Activated T-cell treated with anti-CD3 and anti-CD28 coated beads, Interleukin-2, amount 50 U/mL, for 4 hours (primary cell): Measurements from ENCODE around the gene ACP4. TPM values are rescaled to one million over a fixed set of nuclear protein-coding genes. Genes with fewer than 3 reads are reported as not detected.
A peak's percentile ranks its signal among the peaks of the same experiment; 100 is the strongest.
"Not testable (repeated sequence)": the region's sequence is repeated elsewhere in the genome, so short reads cannot be mapped to it uniquely, and the experiment has no call there.

Source experiments
- ATAC-seq, 2 donors: fragments of 200-7000 bp; cut with Tn5 transposase; one replicate each; pipeline ENCODE4 v1.10.0; 2021
- DNase-seq: peaks from one replicate; pipeline ENCODE4 v3.0.0-alpha.2; 2020
- H3K27me3 Mint-ChIP-seq: one replicate; pipeline ENCODE4 v1.8.0; 2021; ENCODE audit warnings: low read depth, mixed read lengths
- H3K36me3 Mint-ChIP-seq: one replicate; pipeline ENCODE4 v1.8.0; 2022; ENCODE audit warnings: mixed read lengths; ENCODE audit not compliant: insufficient read depth
- H3K4me1 Mint-ChIP-seq: one replicate; pipeline ENCODE4 v1.8.0; 2021; ENCODE audit warnings: low read depth, mixed read lengths
- H3K4me3 Mint-ChIP-seq: one replicate; pipeline ENCODE4 v1.8.0; 2021; ENCODE audit warnings: mild to moderate bottlenecking, moderate library complexity, mixed read lengths
- H3K9me3 Mint-ChIP-seq: one replicate; pipeline ENCODE4 v1.8.0; 2021; ENCODE audit warnings: mixed read lengths
- total RNA-seq, 3 donors: library from RNA; stranded (reverse); gene quantifications; one replicate each; pipeline ENCODE4 v1.2.1, GENCODE V29; 2021

ACP4 gene
- total RNA-seq, 3 donors from 2014 or later, result not detected

DNA sequence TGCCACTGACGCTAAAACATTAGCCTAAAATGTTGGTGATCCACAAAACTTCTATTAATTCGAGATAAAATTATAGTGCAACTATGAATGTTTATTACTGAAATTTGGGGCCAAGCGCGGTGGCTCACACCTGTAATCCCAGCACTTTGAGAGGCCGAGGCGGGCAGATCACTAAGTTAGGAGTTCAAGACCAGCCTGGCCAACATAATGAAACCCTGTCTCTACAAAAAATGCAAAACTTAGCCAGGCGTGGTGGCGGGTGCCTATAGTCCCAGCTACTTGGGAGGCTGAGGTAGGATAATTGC is 6.4 kb upstream of the ACP4 start:
- ATAC-seq, DNase-seq, H3K36me3 Mint-ChIP-seq, H3K4me3 Mint-ChIP-seq, H3K4me1 Mint-ChIP-seq, H3K9me3 Mint-ChIP-seq: not testable (repeated sequence)
- H3K27me3 Mint-ChIP-seq, result peaks cover 40% of the 10 kb centered on the region

- ATAC-seq (no peak), DNase-seq (no peak)
- peaks cover 31% of the 10 kb centered on the region for H3K27me3 Mint-ChIP-seq
- H3K4me3 Mint-ChIP-seq, result no peak overlapping the region
- no peaks in the 10 kb centered on the region for H3K36me3 Mint-ChIP-seq
- H3K9me3 Mint-ChIP-seq, result no peaks in the 10 kb centered on the region
- H3K4me1 Mint-ChIP-seq, result peaks cover 6% of the 10 kb centered on the region
These were observed 5.5 kb upstream of the ACP4 start for GRCh38 chr19:50784710-50785109.

GRCh38 chr19:50785329-50785728 is 4.9 kb upstream of the ACP4 start:
- peaks cover 25% of the 10 kb centered on the region for H3K27me3 Mint-ChIP-seq
- H3K9me3 Mint-ChIP-seq, result no peaks in the 10 kb centered on the region
- no peak overlapping the region for H3K4me3 Mint-ChIP-seq
- H3K4me1 Mint-ChIP-seq, result peaks cover 6% of the 10 kb centered on the region
- DNase-seq (no peak), ATAC-seq (no peak)
- H3K36me3 Mint-ChIP-seq, result no peaks in the 10 kb centered on the region

- Mint-ChIP-seq H3K4me1 (peaks cover 2% of the 10 kb centered on the region), H3K27me3 (no peaks in the 10 kb centered on the region), H3K36me3 (peaks cover 2% of the 10 kb centered on the region), H3K4me3 (no peak overlapping the region), H3K9me3 (no peaks in the 10 kb centered on the region)
- ATAC-seq (no peak), DNase-seq (no peak)
These were observed 780 bp downstream of the ACP4 start for GRCh38 chr19:50790922-50791467.

- Mint-ChIP-seq H3K27me3 (no peaks in the 10 kb centered on the region), H3K4me3 (no peak overlapping the region), H3K9me3 (no peaks in the 10 kb centered on the region), H3K4me1 (peaks cover 2% of the 10 kb centered on the region), H3K36me3 (peaks cover 2% of the 10 kb centered on the region)
- no peak for ATAC-seq
- no peak for DNase-seq
These were observed 1.5 kb downstream of the ACP4 start for GRCh38 chr19:50791594-50792271.

GRCh38 chr19:50792272-50793250 is 2.3 kb downstream of the ACP4 start:
- DNase-seq (no peak), ATAC-seq (no peak)
- H3K36me3 Mint-ChIP-seq, result peaks cover 2% of the 10 kb centered on the region
- H3K9me3 Mint-ChIP-seq, result no peaks in the 10 kb centered on the region
- H3K4me3 Mint-ChIP-seq, result no peak overlapping the region
- H3K27me3 Mint-ChIP-seq, result no peaks in the 10 kb centered on the region
- peaks cover 2% of the 10 kb centered on the region for H3K4me1 Mint-ChIP-seq

DNA sequence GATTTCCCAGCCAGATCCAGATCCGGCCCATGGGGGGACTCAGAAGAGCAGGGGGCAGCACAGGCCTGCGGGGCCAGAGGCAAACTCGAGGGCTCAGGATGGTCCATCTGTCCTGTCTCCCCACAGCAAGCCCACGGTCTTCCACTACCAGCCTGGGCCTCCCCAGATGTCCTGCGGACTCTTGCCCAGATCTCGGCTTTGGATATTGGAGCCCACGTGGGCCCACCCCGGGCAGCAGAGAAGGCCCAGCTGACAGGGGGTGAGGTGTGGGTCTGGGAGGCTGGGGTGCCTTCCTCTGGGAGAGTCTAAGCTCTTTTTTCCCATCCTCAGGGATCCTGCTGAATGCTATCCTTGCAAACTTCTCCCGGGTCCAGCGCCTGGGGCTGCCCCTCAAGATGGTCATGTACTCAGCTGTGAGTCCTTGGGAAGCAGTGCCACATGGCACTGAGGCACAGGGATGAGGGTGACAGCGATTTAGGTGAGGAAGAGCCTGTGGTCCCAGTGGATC is 3.4 kb downstream of the ACP4 start:
- Mint-ChIP-seq H3K27me3 (no peaks in the 10 kb centered on the region), H3K4me1 (peaks cover 2% of the 10 kb centered on the region), H3K9me3 (no peaks in the 10 kb centered on the region), H3K36me3 (peaks cover 7% of the 10 kb centered on the region), H3K4me3 (no peak overlapping the region)
- ATAC-seq (no peak), DNase-seq (no peak)

GRCh38 chr19:50794074-50794875 is 4.1 kb downstream of the ACP4 start:
- ATAC-seq (peak; percentile 3 to 8), DNase-seq (no peak)
- H3K4me1 Mint-ChIP-seq, result peaks cover 2% of the 10 kb centered on the region
- no peaks in the 10 kb centered on the region for H3K27me3 Mint-ChIP-seq
- no peak overlapping the region for H3K4me3 Mint-ChIP-seq
- H3K36me3 Mint-ChIP-seq, result peaks cover 7% of the 10 kb centered on the region
- H3K9me3 Mint-ChIP-seq, result no peaks in the 10 kb centered on the region

GRCh38 chr19:50794876-50795663 is 4.9 kb downstream of the ACP4 start:
- Mint-ChIP-seq H3K9me3 (no peaks in the 10 kb centered on the region), H3K4me1 (peaks cover 2% of the 10 kb centered on the region), H3K4me3 (no peak overlapping the region), H3K27me3 (no peaks in the 10 kb centered on the region), H3K36me3 (peaks cover 8% of the 10 kb centered on the region)
- DNase-seq, result no peak
- ATAC-seq, result peak; percentile 19 to 21

DNA sequence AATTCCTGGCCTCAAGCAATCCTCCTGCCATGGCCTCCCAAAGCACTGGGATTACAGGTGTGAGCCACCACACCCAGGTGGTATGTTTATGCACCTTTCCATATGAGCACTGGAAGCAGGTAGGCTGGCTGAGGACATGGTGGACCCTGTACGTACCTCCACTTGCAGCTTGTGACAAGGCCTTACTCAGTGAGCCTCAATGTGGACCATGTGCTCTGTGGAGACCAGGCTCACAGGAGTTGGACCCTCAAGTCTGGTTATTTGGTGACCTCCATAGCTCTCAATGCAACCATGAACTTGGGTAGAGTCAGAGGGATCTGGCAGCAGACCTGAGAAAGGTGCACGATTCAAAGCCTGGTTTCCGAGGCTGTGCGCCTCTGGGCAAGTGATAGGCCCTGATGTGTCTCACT is 5.5 kb downstream of the ACP4 start:
- Mint-ChIP-seq H3K36me3 (peaks cover 11% of the 10 kb centered on the region), H3K9me3 (no peaks in the 10 kb centered on the region), H3K4me3 (no peak overlapping the region), H3K27me3 (no peaks in the 10 kb centered on the region), H3K4me1 (peaks cover 3% of the 10 kb centered on the region)
- DNase-seq, result no peak
- ATAC-seq, result no peak

DNA sequence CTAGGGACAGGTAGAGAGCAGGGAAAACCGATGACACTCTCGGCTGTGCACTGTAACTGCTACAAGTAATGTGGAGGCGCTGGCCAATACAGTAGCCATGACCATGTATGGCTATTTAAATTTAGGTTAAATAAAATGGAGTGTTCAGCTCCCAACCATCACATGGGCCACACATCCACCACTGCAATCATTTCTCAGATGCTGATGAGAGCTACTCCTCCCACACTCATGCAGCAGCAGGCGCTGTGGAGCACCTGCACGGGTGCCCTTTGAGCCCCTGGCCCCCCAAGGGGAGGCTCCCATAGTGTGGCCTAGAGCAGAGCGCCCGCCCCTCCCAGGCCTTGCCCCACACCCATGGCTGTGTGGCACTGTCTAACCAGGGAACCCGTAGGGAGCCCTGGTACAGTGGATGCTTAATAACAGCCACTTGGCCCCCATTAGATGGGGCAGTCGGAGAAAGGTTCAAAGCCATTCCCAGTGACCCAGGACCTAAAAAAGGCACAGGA is 6.0 kb downstream of the ACP4 start:
- Mint-ChIP-seq H3K36me3 (peaks cover 15% of the 10 kb centered on the region), H3K4me3 (no peak overlapping the region), H3K4me1 (peaks cover 8% of the 10 kb centered on the region), H3K9me3 (no peaks in the 10 kb centered on the region), H3K27me3 (no peaks in the 10 kb centered on the region)
- DNase-seq (no peak), ATAC-seq (peak; percentile 8)

GRCh38 chr19:50796634-50797428 is 6.6 kb downstream of the ACP4 start:
- Mint-ChIP-seq H3K36me3 (peaks cover 18% of the 10 kb centered on the region), H3K9me3 (no peaks in the 10 kb centered on the region), H3K4me1 (peaks cover 8% of the 10 kb centered on the region), H3K4me3 (no peak overlapping the region), H3K27me3 (no peaks in the 10 kb centered on the region)
- ATAC-seq (no peak), DNase-seq (no peak)

DNA sequence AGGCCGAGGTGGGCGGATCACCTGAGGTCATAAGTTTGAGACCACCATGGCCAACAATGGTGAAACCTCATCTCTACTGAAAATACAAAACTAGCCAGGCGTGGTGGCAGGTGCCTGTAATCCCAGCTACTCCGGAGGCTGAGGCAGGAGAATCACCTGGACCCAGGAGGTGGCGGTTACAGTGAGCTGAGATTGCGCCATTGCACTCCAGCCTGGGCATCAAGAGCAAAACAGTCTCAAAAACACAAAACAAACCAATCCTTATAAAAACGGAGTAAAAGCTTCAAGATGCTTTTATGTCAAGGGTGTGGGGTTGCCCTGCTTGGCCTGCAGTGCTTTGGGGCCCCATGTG is 7.2 kb downstream of the ACP4 start:
- DNase-seq (no peak), ATAC-seq (no peak)
- Mint-ChIP-seq H3K36me3 (peaks cover 23% of the 10 kb centered on the region), H3K4me3 (no peak overlapping the region), H3K4me1 (peaks cover 13% of the 10 kb centered on the region), H3K27me3 (no peaks in the 10 kb centered on the region), H3K9me3 (no peaks in the 10 kb centered on the region)
